B cell (primary cell): ENCODE results near the gene RHOU. TPM values are rescaled to one million over a fixed set of nuclear protein-coding genes. Genes with fewer than 3 reads are reported as not detected.

Source experiments
- ATAC-seq: fragments of 200-7000 bp; cut with Tn5 transposase; one replicate; pipeline ENCODE4 v1.10.0; 2021; ENCODE audit warnings: low read depth, mild to moderate bottlenecking, moderate number of reproducible peaks, moderate library complexity
- CTCF ChIA-PET: fragments of 350-600 bp; sonication (Branson Sonifier 250); formaldehyde crosslinking; loops from one replicate; lab custom pipeline; 2021; ENCODE audit warnings: antibody characterized with exemption, inconsistent platforms; lab: Charles Lee
- POLR2A ChIA-PET: fragments of 350-600 bp; sonication (Branson Sonifier 250); formaldehyde crosslinking; loops from one replicate; lab custom pipeline; 2021; ENCODE audit warnings: antibody characterized with exemption; lab: Charles Lee
- DNase-seq: peaks from one replicate; pipeline ENCODE4 v3.0.0; 2013
- H2AFZ ChIP-seq: 2 replicates; pipeline ENCODE4 v1.6.1; 2012; ENCODE audit warnings: mild to moderate bottlenecking, low read depth, low read length; ENCODE audit not compliant: insufficient read depth, poor library complexity, severe bottlenecking
- H3K27ac ChIP-seq, 2 donors: 1 replicate in 1 of 2; 2 replicates in 1 of 2; pipeline ENCODE4 v1.5.1; 2012 to 2013; ENCODE audit warnings: low read length in 2 of 2, mild to moderate bottlenecking in 2 of 2, moderate library complexity in 1 of 2
- H3K27me3 ChIP-seq, 4 experiments: fragments of 200-600 bp in 1 of 4; sonication (generic) in 1 of 4; replicated peaks in 1 of 4; 1 replicate in 2 of 4; 2 replicates in 2 of 4; pipeline versions ENCODE4 v1.6.1 to v1.7.0; 2013 to 2016; ENCODE audit warnings: low read length in 3 of 4, mild to moderate bottlenecking in 2 of 4, mixed read lengths in 1 of 4, moderate library complexity in 1 of 4; ENCODE audit not compliant: insufficient read depth in 4 of 4, control insufficient read depth in 3 of 4; ENCODE audit errors: control extremely low read depth in 1 of 4
- H3K36me3 ChIP-seq, 2 experiments: replicated peaks in 1 of 2; 1 replicate in 1 of 2; 2 replicates in 1 of 2; pipeline versions ENCODE4 v1.6.1 to v1.7.1; 2013; ENCODE audit warnings: low read length in 1 of 2; ENCODE audit not compliant: insufficient read depth in 2 of 2, control insufficient read depth in 1 of 2; ENCODE audit errors: control extremely low read depth in 1 of 2, extremely low read depth in 1 of 2
- H3K4me1 ChIP-seq, 2 donors: fragments of 200-600 bp in 1 of 2; sonication (generic) in 1 of 2; 1 replicate in 1 of 2; 2 replicates in 1 of 2; pipeline versions ENCODE4 v1.5.1 to v1.6.1; 2013 to 2017; ENCODE audit warnings: low read length in 2 of 2; ENCODE audit not compliant: control insufficient read depth in 2 of 2, insufficient read depth in 2 of 2
- H3K4me2 ChIP-seq: replicated peaks from 2 replicates; pipeline ENCODE3; 2012; ENCODE audit warnings: mild to moderate bottlenecking, low read depth, low read length; ENCODE audit not compliant: poor library complexity, severe bottlenecking
- H3K4me3 ChIP-seq, 5 experiments: fragments of 200-600 bp in 1 of 5; sonication (generic) in 1 of 5; 1 replicate in 3 of 5; 2 replicates in 2 of 5; pipeline versions ENCODE4 v1.5.1 to v1.7.0; 2011 to 2016; ENCODE audit warnings: low read length in 4 of 5, mild to moderate bottlenecking in 4 of 5, low read depth in 2 of 5, control low read depth in 1 of 5, moderate library complexity in 1 of 5; ENCODE audit not compliant: insufficient read depth in 1 of 5; ENCODE audit errors: control extremely low read depth in 1 of 5, extremely low read depth in 1 of 5
- H3K79me2 ChIP-seq: fragments of 200-600 bp; sonication (generic); one replicate; pipeline ENCODE4 v1.6.0; 2016; ENCODE audit warnings: low read length; ENCODE audit not compliant: control insufficient read depth, insufficient read depth
- H3K9ac ChIP-seq: fragments of 200-600 bp; sonication (generic); 2 replicates; pipeline ENCODE4 v1.6.1; 2017; ENCODE audit warnings: mild to moderate bottlenecking, low read length, moderate library complexity
- H3K9me3 ChIP-seq, 3 donors: one replicate each; pipeline versions ENCODE4 v1.6.1 to v1.7.1; 2013; ENCODE audit warnings: low read length in 2 of 3; ENCODE audit not compliant: control insufficient read depth in 2 of 3, insufficient read depth in 1 of 3; ENCODE audit errors: control extremely low read depth in 1 of 3
- H4K20me1 ChIP-seq: 2 replicates; pipeline ENCODE4 v1.6.0; 2012; ENCODE audit warnings: mild to moderate bottlenecking, low read length; ENCODE audit not compliant: insufficient read depth, control insufficient read depth, poor library complexity, severe bottlenecking
- H3K27ac Mint-ChIP-seq: one replicate; pipeline ENCODE4 v1.8.0; 2021; ENCODE audit warnings: mixed read lengths
- H3K27me3 Mint-ChIP-seq: one replicate; pipeline ENCODE4 v1.8.0; 2021; ENCODE audit warnings: mixed read lengths
- H3K4me1 Mint-ChIP-seq: one replicate; pipeline ENCODE4 v1.8.0; 2021; ENCODE audit warnings: mixed read lengths
- H3K4me3 Mint-ChIP-seq: one replicate; pipeline ENCODE4 v1.8.0; 2021; ENCODE audit warnings: mixed read lengths
- H3K9me3 Mint-ChIP-seq: one replicate; pipeline ENCODE4 v1.8.0; 2022; ENCODE audit warnings: mixed read lengths; ENCODE audit not compliant: insufficient read depth
- CTCF ChIP-seq: fragments of 200-600 bp; IDR thresholded peaks from one replicate; pipeline ENCODE4 v1.8.0; 2022; ENCODE audit warnings: antibody characterized with exemption, mild to moderate bottlenecking
- EZH2 ChIP-seq: IDR thresholded peaks from 2 replicates; pipeline ENCODE4 v1.6.1; 2012; ENCODE audit warnings: borderline replicate concordance, low read depth, mild to moderate bottlenecking, moderate library complexity, low read length; ENCODE audit not compliant: insufficient read depth, poor library complexity, severe bottlenecking
- WGBS: methylation state at CpG from one replicate; pipeline ENCODE4 v1.1.5; 2013; ENCODE audit warnings: missing lambda C conversion rate; ENCODE audit not compliant: insufficient coverage; 5-methylcytosine and 5-hydroxymethylcytosine counted together
- intact Hi-C: fragments of 100-400 bp; cut with micrococcal nuclease; formaldehyde crosslinking; loops from one replicate; pipeline ENCODE4 v1.10.0; 2022
- polyA plus RNA-seq: library from polyadenylated mRNA; depleted of rRNA; stranded (reverse); fragments of >200 nt; gene quantifications from 2 replicates; pipeline ENCODE4 v1.2.3, GENCODE V29; 2012
- total RNA-seq, 2 donors: library from RNA; stranded (reverse); fragments of 120-200 nt in 1 of 2; gene quantifications; 1 replicate in 1 of 2; 2 replicates in 1 of 2; pipeline versions ENCODE4 v1.2.3 to v1.2.4, GENCODE V29; 2013 to 2022

Gene RHOU
- total and polyA plus RNA-seq, 2 donors (not counting 1 experiment from before 2014, with no cell fraction given) = 0.12 TPM; not detected in 1

- ChIA-PET POLR2A (no interaction called here), CTCF (no interaction called here)
- H3K27ac Mint-ChIP-seq = no peak overlapping the region
- Histone ChIP-seq H3K4me2 (no peak overlapping the region), H3K9ac (no peak overlapping the region), H3K27ac (no peak overlapping the region), H4K20me1 (no peaks in the 10 kb centered on the region), H3K4me1 (no peaks in the 10 kb centered on the region), H3K36me3 (no peaks in the 10 kb centered on the region), H3K79me2 (no peaks in the 10 kb centered on the region), H3K27me3 (peaks cover 0 to 12% (median 1%) of the 10 kb centered on the region in 4 experiments), H3K9me3 (no peaks in the 10 kb centered on the region), H3K4me3 (no peak overlapping the region), H2AFZ (no peak overlapping the region)
- no peak for ATAC-seq
- peaks cover 5% of the 10 kb centered on the region for H3K4me1 Mint-ChIP-seq
- H3K4me3 Mint-ChIP-seq = no peak overlapping the region
- no peak for DNase-seq
- 89% methylated on average over 3 of the region's 3 CpGs for WGBS
- peaks cover 46% of the 10 kb centered on the region for H3K27me3 Mint-ChIP-seq
- TF ChIP-seq EZH2 (no peak), CTCF (no peak)
- H3K9me3 Mint-ChIP-seq = no peaks in the 10 kb centered on the region
- intact Hi-C loops = no loop called here
These were observed 12.1 kb downstream of the RHOU start for GRCh38 chr1:228747301-228747935.

GRCh38 chr1:228748029-228748428 is 12.8 kb downstream of the RHOU start:
- Histone ChIP-seq H3K27me3 (peaks cover 0 to 12% (median 1%) of the 10 kb centered on the region in 4 experiments), H3K4me2 (no peak overlapping the region), H3K79me2 (no peaks in the 10 kb centered on the region), H3K4me1 (no peaks in the 10 kb centered on the region), H3K9me3 (no peaks in the 10 kb centered on the region), H4K20me1 (no peaks in the 10 kb centered on the region), H3K4me3 (no peak overlapping the region), H2AFZ (no peak overlapping the region), H3K36me3 (no peaks in the 10 kb centered on the region), H3K27ac (no peak overlapping the region), H3K9ac (no peak overlapping the region)
- ChIA-PET CTCF (no interaction called here), POLR2A (no interaction called here)
- Mint-ChIP-seq H3K27me3 (peaks cover 49% of the 10 kb centered on the region), H3K9me3 (no peaks in the 10 kb centered on the region), H3K27ac (no peak overlapping the region), H3K4me1 (peaks cover 5% of the 10 kb centered on the region), H3K4me3 (no peak overlapping the region)
- 100% methylated on average over 2 of the region's 2 CpGs for WGBS
- ATAC-seq (no peak), DNase-seq (no peak)
- intact Hi-C loops = no loop called here
- TF ChIP-seq CTCF (no peak), EZH2 (no peak)
